Small intestine (tissue), 4 donors: ENCODE data around the gene STARD3. TPM values are rescaled to one million over a fixed set of nuclear protein-coding genes. Genes with fewer than 3 reads are reported as not detected.

ENCODE experiments used
- polyA plus RNA-seq, 4 donors: library from polyadenylated mRNA; stranded (reverse) in 3 of 4; unstranded in 1 of 4; fragments of 200-250 nt in 3 of 4; fragments of 120-200 nt in 1 of 4; gene quantifications; one replicate each; pipeline versions ENCODE4 v1.2.1 to v1.2.3, GENCODE V29; 2013
- donor health status: healthy with polysubstance abuse.
- donor health status: Bipolar disorder and iron deficiency.
- donor health status: healthy.

STARD3 gene
- polyA plus RNA-seq, 4 donors, result 56.0 to 80.2 (median 67.6) TPM

Other genes starting within 250 kb of the STARD3 start
- gene FBXL20, start 235.5 kb upstream of the STARD3 start, polyA plus RNA-seq, result 10 to 100 TPM in 1 of 4 donors, 1 to 10 TPM in 3; 1.9 to 10.4 (median 3.0) TPM
- gene MED1, start 185.9 kb upstream of the STARD3 start, polyA plus RNA-seq, result 10 to 100 TPM in 2 of 4 donors, 1 to 10 TPM in 2; 4.5 to 27.5 (median 10.0) TPM
- gene CDK12, start 175.7 kb upstream of the STARD3 start, polyA plus RNA-seq, result 10 to 100 TPM in 2 of 4 donors, 1 to 10 TPM in 2; 6.2 to 47.4 (median 11.3) TPM
- gene NEUROD2, start 29.2 kb upstream of the STARD3 start, polyA plus RNA-seq, result under 1 TPM in 3 of 4 donors, not detected in 1; 0.03 to 0.27 (median 0.04) TPM
- gene PPP1R1B, start 10.2 kb upstream of the STARD3 start, polyA plus RNA-seq, result 100 to 1,000 TPM in 1 of 4 donors, 10 to 100 TPM in 3; 37.5 to 266 (median 45.8) TPM
- gene TCAP, start 28.2 kb downstream of the STARD3 start, polyA plus RNA-seq, result 10 to 100 TPM in 1 of 4 donors, 1 to 10 TPM in 2, under 1 TPM in 1; 0.85 to 27.6 (median 3.8) TPM
- gene PNMT, start 31.3 kb downstream of the STARD3 start, polyA plus RNA-seq, result 1 to 10 TPM; 1.4 to 7.8 (median 4.9) TPM
- 10 to 100 TPM; 20.6 to 41.1 (median 28.6) TPM for gene PGAP3, start 50.9 kb downstream of the STARD3 start, polyA plus RNA-seq
- gene ERBB2, start 62.9 kb downstream of the STARD3 start, polyA plus RNA-seq, result 100 to 1,000 TPM in 1 of 4 donors, 10 to 100 TPM in 3; 43.0 to 208 (median 69.7) TPM
- gene MIEN1, start 93.4 kb downstream of the STARD3 start, polyA plus RNA-seq, result 100 to 1,000 TPM in 2 of 4 donors, 10 to 100 TPM in 2; 51.5 to 155 (median 114) TPM
- 10 to 100 TPM; 10.9 to 42.4 (median 13.0) TPM for gene GRB7, start 100.8 kb downstream of the STARD3 start, polyA plus RNA-seq
- gene IKZF3, start 227.2 kb downstream of the STARD3 start, polyA plus RNA-seq, result 1 to 10 TPM in 3 of 4 donors, under 1 TPM in 1; 0.67 to 1.6 (median 1.4) TPM
- gene ZPBP2, start 231.1 kb downstream of the STARD3 start, polyA plus RNA-seq, result not detected